Stomach (tissue), 9 donors: ENCODE measurements around the gene SGCE. TPM values are rescaled to one million over a fixed set of nuclear protein-coding genes. Genes with fewer than 3 reads are reported as not detected.

ENCODE experiments used
- DNase-seq, 2 donors: peaks; one replicate each; pipeline versions ENCODE4 v3.0.0 to v3.0.0-alpha.2; 2013 to 2019
- H3K27ac ChIP-seq, 5 donors: fragments of 200-600 bp in 4 of 5; sonication (generic) in 4 of 5; one replicate each; pipeline ENCODE4 v1.5.1; 2013 to 2019; ENCODE audit warnings: mild to moderate bottlenecking in 1 of 5, moderate library complexity in 1 of 5
- H3K27me3 ChIP-seq, 3 donors: fragments of 200-600 bp; sonication (generic); one replicate each; pipeline ENCODE4 v1.5.1; 2017 to 2019; ENCODE audit warnings: mixed run types in 1 of 3
- H3K36me3 ChIP-seq, 4 donors: fragments of 200-600 bp; sonication (generic); 1 replicate in 3 of 4; 2 replicates in 1 of 4; pipeline ENCODE4 v1.5.1; 2016 to 2019
- H3K4me1 ChIP-seq, 4 donors: fragments of 200-600 bp; sonication (generic); one replicate each; pipeline ENCODE4 v1.5.1; 2016 to 2019
- H3K4me3 ChIP-seq, 4 donors: fragments of 200-600 bp; sonication (generic) in 3 of 4; one replicate each; pipeline ENCODE4 v1.5.1; 2016 to 2019; ENCODE audit warnings: mild to moderate bottlenecking in 1 of 4
- H3K9me3 ChIP-seq, 4 donors: fragments of 200-600 bp; sonication (generic); one replicate each; pipeline ENCODE4 v1.5.1; 2016 to 2019
- CTCF ChIP-seq, 7 experiments: fragments of 450-650 bp in 4 of 7; fragments of 200-600 bp in 3 of 7; sonication (generic) in 3 of 7; IDR thresholded peaks; one replicate each; pipeline ENCODE4 v1.5.1; 2016 to 2019; ENCODE audit warnings: antibody characterized with exemption in 7 of 7, control low read depth in 2 of 7, mild to moderate bottlenecking in 1 of 7
- EP300 ChIP-seq: sonication (generic); formaldehyde crosslinking; IDR thresholded peaks from one replicate; pipeline ENCODE4 v1.6.1; 2017; ENCODE audit warnings: antibody characterized with exemption
- POLR2A ChIP-seq, 4 donors: fragments of 450-650 bp; IDR thresholded peaks; one replicate each; pipeline ENCODE4 v1.6.1; 2016; ENCODE audit warnings: antibody characterized with exemption in 4 of 4, control low read depth in 2 of 4, mild to moderate bottlenecking in 1 of 4, moderate library complexity in 1 of 4
- POLR2AphosphoS5 ChIP-seq, 3 donors: sonication (generic); formaldehyde crosslinking; IDR thresholded peaks; one replicate each; pipeline ENCODE4 v1.6.1; 2016; ENCODE audit warnings: antibody characterized with exemption in 3 of 3
- WGBS, 5 donors: extraction: QIAGEN DNeasy Blood & Tissue Kit in 3 of 5; methylation state at CpG; one replicate each; pipeline versions ENCODE4 v1.1.5 to v1.1.7; 2013 to 2018; 5-methylcytosine and 5-hydroxymethylcytosine counted together
- intact Hi-C: fragments of 100-400 bp; cut with DNase I; formaldehyde crosslinking; loops from one replicate; pipeline ENCODE4 v1.15.1; 2023; ENCODE audit warnings: low total_unique reads
- polyA plus RNA-seq, 3 donors: library from polyadenylated mRNA; stranded (reverse); fragments of 200-250 nt; gene quantifications; one replicate each; pipeline ENCODE4 v1.2.3, GENCODE V29; 2013
- total RNA-seq, 5 donors: library from RNA; depleted of rRNA; stranded (reverse); fragments of >200 nt; gene quantifications; one replicate each; pipeline versions ENCODE4 v1.1.0 to v1.2.3, GENCODE V29; 2014 to 2016
- donor health status: healthy with polysubstance abuse.
- donor health status: Bipolar disorder and iron deficiency.
- donor health status: healthy.

The SGCE gene
- total and polyA plus RNA-seq, 8 donors = 12.0 to 142 (median 66.9) TPM

- TF ChIP-seq EP300 (no peak), CTCF (IDR thresholded peaks at IDR 0.05) (no peak), POLR2AphosphoS5 (IDR thresholded peaks at IDR 0.05) (no peak), POLR2A (IDR thresholded peaks at IDR 0.05) (no peak)
- Histone ChIP-seq H3K27me3 (no peaks in the 10 kb centered on the region), H3K4me3 (no peak overlapping the region), H3K36me3 (peaks cover 0 to 17% (median 4%) of the 10 kb centered on the region in 4 donors), H3K4me1 (peaks cover 0 to 13% (median 9%) of the 10 kb centered on the region in 4 donors), H3K9me3 (no peaks in the 10 kb centered on the region), H3K27ac (peak overlapping the region in 2 of 5 donors; percentile 14 to 47)
- intact Hi-C loops = no loop called here
- DNase-seq = no peak
- WGBS, 5 donors = 84 to 93% (median 91%) methylated on average over 2 of the region's 2 CpGs
Measured at GRCh38 chr7:94621120-94621519, 34.8 kb downstream of the SGCE start.

- Histone ChIP-seq H3K27ac (peak overlapping the region in 1 of 5 donors; percentile 47), H3K4me1 (peaks cover 0 to 13% (median 9%) of the 10 kb centered on the region in 4 donors), H3K36me3 (peaks cover 0 to 17% (median 4%) of the 10 kb centered on the region in 4 donors), H3K9me3 (no peaks in the 10 kb centered on the region), H3K4me3 (no peak overlapping the region), H3K27me3 (no peaks in the 10 kb centered on the region)
- WGBS, 5 donors = 7 to 33% (median 28%) methylated on average over 2 of the region's 2 CpGs
- intact Hi-C loops = no loop called here
- TF ChIP-seq POLR2AphosphoS5 (IDR thresholded peaks at IDR 0.05) (peak in 1 of 3 donors; percentile 61), CTCF (IDR thresholded peaks at IDR 0.05) (no peak)
- DNase-seq = peak; percentile 57 to 70
Measured at GRCh38 chr7:94620703-94621118, 35.2 kb downstream of the SGCE start.

GRCh38 chr7:94618126-94618525, 37.8 kb downstream of the SGCE start:
- intact Hi-C loops = no loop called here
- Histone ChIP-seq H3K4me3 (no peak overlapping the region), H3K4me1 (peaks cover 0 to 13% (median 9%) of the 10 kb centered on the region in 4 donors), H3K9me3 (no peaks in the 10 kb centered on the region), H3K36me3 (peaks cover 0 to 17% (median 4%) of the 10 kb centered on the region in 4 donors), H3K27me3 (no peaks in the 10 kb centered on the region), H3K27ac (no peak overlapping the region)
- TF ChIP-seq CTCF (IDR thresholded peaks at IDR 0.05) (no peak), POLR2AphosphoS5 (IDR thresholded peaks at IDR 0.05) (no peak), POLR2A (IDR thresholded peaks at IDR 0.05) (no peak)
- DNase-seq = no peak
- WGBS, 5 donors = 86 to 98% (median 94%) methylated on average over 1 of the region's 1 CpG

- no peaks in the 10 kb centered on the region for H3K27me3 ChIP-seq
- 88 to 96% (median 94%) methylated on average over 3 of the region's 3 CpGs for WGBS, 5 donors
Measured at GRCh38 chr7:94616855-94617254, 39.1 kb downstream of the SGCE start.

More at GRCh38 chr7:94616855-94617254, 39.1 kb downstream of the SGCE start:
- Histone ChIP-seq H3K4me1 (peaks cover 0 to 13% (median 9%) of the 10 kb centered on the region in 4 donors), H3K27ac (no peak overlapping the region), H3K36me3 (peaks cover 0 to 12% (median 4%) of the 10 kb centered on the region in 4 donors), H3K4me3 (no peak overlapping the region), H3K9me3 (no peaks in the 10 kb centered on the region)
- TF ChIP-seq POLR2AphosphoS5 (IDR thresholded peaks at IDR 0.05) = no peak
- TF ChIP-seq EP300 = no peak
- no peak for TF ChIP-seq POLR2A (IDR thresholded peaks at IDR 0.05)
- no peak for TF ChIP-seq CTCF (IDR thresholded peaks at IDR 0.05)
- DNase-seq = no peak
- intact Hi-C loops = no loop called here
